K562 (cell line): ENCODE results near the gene SPOCD1. TPM values are rescaled to one million over a fixed set of nuclear protein-coding genes. Genes with fewer than 3 reads are reported as not detected.

Experiments
- ADNP ChIP-seq: fragments of 200-800 bp; sonication (Bioruptor generic); IDR thresholded peaks from 2 replicates; pipeline ENCODE4 v1.6.1; 2016; ENCODE audit warnings: missing genetic modification characterization, missing compliant biosample characterization
- DPF2 ChIP-seq: fragments of 450-650 bp; IDR thresholded peaks from 2 replicates; pipeline ENCODE4 v1.6.1; 2016
- ELF1 ChIP-seq: fragments of 200-800 bp; sonication (Bioruptor generic); IDR thresholded peaks from 2 replicates; pipeline ENCODE4 v1.6.1; 2016; ENCODE audit warnings: missing genetic modification characterization, missing compliant biosample characterization
- GATAD2B ChIP-seq: fragments of 450-650 bp; IDR thresholded peaks from 2 replicates; pipeline ENCODE4 v1.6.1; 2017; ENCODE audit warnings: mild to moderate bottlenecking, borderline replicate concordance
- HINFP ChIP-seq: fragments of 450-650 bp; conservative IDR thresholded peaks from 2 replicates; pipeline ENCODE4 v1.6.1; 2016; ENCODE audit warnings: missing genetic modification characterization, low read depth, mild to moderate bottlenecking, control low read depth, missing compliant biosample characterization
- KLF1 ChIP-seq: fragments of 450-650 bp; IDR thresholded peaks from 2 replicates; pipeline ENCODE4 v1.6.1; 2016; ENCODE audit warnings: missing genetic modification characterization, missing compliant biosample characterization
- KLF16 ChIP-seq: IDR thresholded peaks from 2 replicates; pipeline ENCODE4 v1.6.1; 2016; ENCODE audit warnings: antibody characterized with exemption
- NCOA1 ChIP-seq: fragments of 450-650 bp; IDR thresholded peaks from 2 replicates; pipeline ENCODE4 v1.6.1; 2016; ENCODE audit warnings: low read depth
- NCOA4 ChIP-seq: fragments of 450-650 bp; IDR thresholded peaks from 2 replicates; pipeline ENCODE4 v1.6.1; 2018; ENCODE audit warnings: mild to moderate bottlenecking; ENCODE audit not compliant: partially characterized antibody
- NFXL1 ChIP-seq: fragments of 450-650 bp; formaldehyde crosslinking; IDR thresholded peaks from 2 replicates; pipeline ENCODE4 v1.4.0; 2021; ENCODE audit warnings: mild to moderate bottlenecking
- NFYB ChIP-seq: IDR thresholded peaks from 2 replicates; pipeline ENCODE4 v1.6.1; 2011; ENCODE audit warnings: mild to moderate bottlenecking, moderate library complexity; ENCODE audit not compliant: insufficient read length; ENCODE audit errors: extremely low read depth
- NKRF ChIP-seq: fragments of 450-650 bp; IDR thresholded peaks from 2 replicates; pipeline ENCODE4 v1.6.1; 2016; ENCODE audit warnings: borderline replicate concordance
- PTBP1 ChIP-seq: fragments of 200-400 bp; formaldehyde crosslinking; IDR thresholded peaks from 2 replicates; pipeline ENCODE4 v1.6.1; 2017; ENCODE audit warnings: low read depth, low read length
- RBM15 ChIP-seq: fragments of 200-400 bp; formaldehyde crosslinking; IDR thresholded peaks from 2 replicates; pipeline ENCODE4 v1.6.1; 2018; ENCODE audit warnings: mild to moderate bottlenecking, low read length, moderate library complexity; ENCODE audit not compliant: insufficient read depth
- SETDB1 ChIP-seq: IDR thresholded peaks from one replicate; pipeline ENCODE4 v1.6.1; 2012; ENCODE audit warnings: low read length, control low read depth, inconsistent platforms
- SLC30A9 ChIP-seq: fragments of 250-450 bp; sonication (Bioruptor Pico); IDR thresholded peaks from 2 replicates; pipeline ENCODE4 v1.8.0; 2022; ENCODE audit warnings: mild to moderate bottlenecking, moderate library complexity
- SMARCA4 ChIP-seq: fragments of 450-650 bp; IDR thresholded peaks from 2 replicates; pipeline ENCODE4 v1.6.1; 2016
- TAF7 ChIP-seq: fragments of 450-650 bp; IDR thresholded peaks from 2 replicates; pipeline ENCODE4 v1.6.1; 2016; ENCODE audit warnings: missing genetic modification characterization, missing compliant biosample characterization
- TGIF2 ChIP-seq: sonication (generic); formaldehyde crosslinking; IDR thresholded peaks from 2 replicates; pipeline ENCODE4 v1.8.1; 2022; ENCODE audit warnings: mild to moderate bottlenecking, missing genetic modification reagents, moderate library complexity
- THRB ChIP-seq: fragments of 450-650 bp; formaldehyde crosslinking; conservative IDR thresholded peaks from 2 replicates; pipeline ENCODE4 v1.4.0; 2022; ENCODE audit warnings: mild to moderate bottlenecking, missing genetic modification characterization
- WHSC1 ChIP-seq: IDR thresholded peaks from one replicate; pipeline ENCODE4 v1.6.1; 2012; ENCODE audit warnings: low read length, control low read depth, inconsistent platforms
- ZNF347 ChIP-seq: fragments of 450-650 bp; formaldehyde crosslinking; IDR thresholded peaks from 2 replicates; pipeline ENCODE4 v1.4.0; 2020; ENCODE audit warnings: low read depth, mild to moderate bottlenecking, moderate library complexity
- ZNF395 ChIP-seq: fragments of 200-800 bp; sonication (Bioruptor generic); IDR thresholded peaks from 2 replicates; pipeline ENCODE4 v1.6.1; 2017; ENCODE audit warnings: missing genetic modification characterization, missing compliant biosample characterization
- ZNF507 ChIP-seq: conservative IDR thresholded peaks from 2 replicates; pipeline ENCODE4 v1.6.1; 2017; ENCODE audit warnings: missing genetic modification characterization, missing compliant biosample characterization
- polyA plus RNA-seq, 8 experiments: library from polyadenylated mRNA; depleted of rRNA in 4 of 8; stranded (reverse) in 5 of 8; unstranded in 3 of 8; fragments of >200 nt; fragmentation: Nextera tagmentation in 2 of 8; fragmentation: Illumina TruSeq in 1 of 8; extraction: Ambion mirVana in 2 of 8; extraction: Trizol in 1 of 8; gene quantifications; 2 replicates each; pipeline versions ENCODE4 v1.2.1 to v1.2.3, GENCODE V29; 2011 to 2014; ENCODE audit warnings: inconsistent platforms in 1 of 8, missing spikeins in 1 of 8
- total RNA-seq, 7 experiments: library from RNA; depleted of rRNA in 6 of 7; stranded (reverse); fragments of >200 nt in 6 of 7; fragmentation: Illumina TruSeq in 2 of 7; extraction: Trizol in 2 of 7; gene quantifications; 2 replicates each; pipeline versions ENCODE4 v1.2.1 to v1.2.3, GENCODE V29; 2011 to 2021; ENCODE audit warnings: low replicate concordance in 1 of 7

Gene SPOCD1
- total and polyA plus RNA-seq, 9 of the 15 experiments (the other 6 are each of a cell fraction or from before 2014, with no cell fraction given): 0.03 to 0.71 (median 0.26) TPM; not detected in 1

GRCh38 chr1:31789259-31790065, 26.4 kb downstream of the SPOCD1 start (continued):
- no peak for TF ChIP-seq HINFP (tag)
- TF ChIP-seq GATAD2B: no peak
- TF ChIP-seq ZNF395 (CRISPR knock-in tag): no peak
- no peak for TF ChIP-seq RBM15
- no peak for TF ChIP-seq WHSC1
- no peak for TF ChIP-seq ZNF507 (tag)
- TF ChIP-seq SLC30A9 (CRISPR knock-in tag): no peak
- no peak for TF ChIP-seq TAF7 (tag)
- TF ChIP-seq ZNF347: no peak
- TF ChIP-seq SETDB1: no peak
- no peak for TF ChIP-seq ELF1
- no peak for TF ChIP-seq NCOA4
- no peak for TF ChIP-seq NKRF
- peak; percentile 55; the same call in 1 of the 2 replicates for TF ChIP-seq KLF16
- no peak for TF ChIP-seq NFYB
- TF ChIP-seq SMARCA4: no peak
- TF ChIP-seq KLF1 (tag): no peak
- no peak for TF ChIP-seq NFXL1 (CRISPR knock-in tag)
- TF ChIP-seq DPF2: no peak
- no peak for TF ChIP-seq THRB
- no peak for TF ChIP-seq TGIF2
- no peak for TF ChIP-seq ADNP
- no peak for TF ChIP-seq PTBP1
- TF ChIP-seq NCOA1: no peak
